ENCODE measurements around the gene ASTN2. TPM values are rescaled to one million over a fixed set of nuclear protein-coding genes. Genes with fewer than 3 reads are reported as not detected.

Gene ASTN2
- polyA plus RNA-seq, 1 donor from 2014 or later = 6.8 TPM

DNA sequence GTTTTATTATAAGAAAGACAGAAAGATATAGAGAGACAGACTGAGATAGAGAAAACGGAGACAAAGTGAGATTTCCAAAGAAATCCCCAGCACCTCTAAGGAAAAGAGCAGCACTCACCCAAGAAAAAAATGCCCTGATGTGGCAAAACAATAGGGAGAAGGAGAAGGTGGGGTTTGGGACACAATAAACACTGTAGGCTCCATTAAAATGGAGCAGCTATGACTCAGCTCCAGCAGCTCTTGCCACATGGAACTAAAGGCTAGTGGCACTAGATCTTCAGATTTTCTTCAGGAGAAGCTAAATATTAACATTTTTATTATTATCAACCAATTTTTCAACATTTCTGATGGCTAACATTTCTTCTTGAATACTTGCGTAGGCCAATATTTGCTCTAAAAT lies 406.0 kb downstream of the ASTN2 start:
- TF ChIP-seq, protein P1, sequence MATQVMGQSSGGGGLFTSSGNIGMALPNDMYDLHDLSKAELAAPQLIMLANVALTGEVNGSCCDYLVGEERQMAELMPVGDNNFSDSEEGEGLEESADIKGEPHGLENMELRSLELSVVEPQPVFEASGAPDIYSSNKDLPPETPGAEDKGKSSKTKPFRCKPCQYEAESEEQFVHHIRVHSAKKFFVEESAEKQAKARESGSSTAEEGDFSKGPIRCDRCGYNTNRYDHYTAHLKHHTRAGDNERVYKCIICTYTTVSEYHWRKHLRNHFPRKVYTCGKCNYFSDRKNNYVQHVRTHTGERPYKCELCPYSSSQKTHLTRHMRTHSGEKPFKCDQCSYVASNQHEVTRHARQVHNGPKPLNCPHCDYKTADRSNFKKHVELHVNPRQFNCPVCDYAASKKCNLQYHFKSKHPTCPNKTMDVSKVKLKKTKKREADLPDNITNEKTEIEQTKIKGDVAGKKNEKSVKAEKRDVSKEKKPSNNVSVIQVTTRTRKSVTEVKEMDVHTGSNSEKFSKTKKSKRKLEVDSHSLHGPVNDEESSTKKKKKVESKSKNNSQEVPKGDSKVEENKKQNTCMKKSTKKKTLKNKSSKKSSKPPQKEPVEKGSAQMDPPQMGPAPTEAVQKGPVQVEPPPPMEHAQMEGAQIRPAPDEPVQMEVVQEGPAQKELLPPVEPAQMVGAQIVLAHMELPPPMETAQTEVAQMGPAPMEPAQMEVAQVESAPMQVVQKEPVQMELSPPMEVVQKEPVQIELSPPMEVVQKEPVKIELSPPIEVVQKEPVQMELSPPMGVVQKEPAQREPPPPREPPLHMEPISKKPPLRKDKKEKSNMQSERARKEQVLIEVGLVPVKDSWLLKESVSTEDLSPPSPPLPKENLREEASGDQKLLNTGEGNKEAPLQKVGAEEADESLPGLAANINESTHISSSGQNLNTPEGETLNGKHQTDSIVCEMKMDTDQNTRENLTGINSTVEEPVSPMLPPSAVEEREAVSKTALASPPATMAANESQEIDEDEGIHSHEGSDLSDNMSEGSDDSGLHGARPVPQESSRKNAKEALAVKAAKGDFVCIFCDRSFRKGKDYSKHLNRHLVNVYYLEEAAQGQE (IDR thresholded peaks at IDR 0.05; ENCODE audit: borderline replicate concordance) = no peak
- TF ChIP-seq TAF1 (IDR thresholded peaks at IDR 0.05; ENCODE audit: low read depth) (no peak), SMC3 (conservative IDR thresholded peaks at IDR 0.05; ENCODE audit: poor library complexity) (no peak), EZH2 (IDR thresholded peaks at IDR 0.05; ENCODE audit: borderline replicate concordance, insufficient read depth, low read length, poor library complexity, severe bottlenecking) (no peak), RAD21 (conservative IDR thresholded peaks at IDR 0.05) (no peak), EP300 (conservative IDR thresholded peaks at IDR 0.05; ENCODE audit: poor library complexity, severe bottlenecking) (no peak)
- Histone ChIP-seq H4K20me1 (ENCODE audit: insufficient read depth) (no peaks in the 10 kb centered on the region), H3K9me2 (ENCODE audit: insufficient read depth, low read length) (no peaks in the 10 kb centered on the region), H3K79me2 (replicated peaks; ENCODE audit: insufficient read depth, low read length) (no peaks in the 10 kb centered on the region), H3K27ac (ENCODE audit: low read length) (no peak overlapping the region), H3K4me2 (ENCODE audit: low read length) (no peak overlapping the region), H3F3A (ENCODE audit: insufficient read depth, low read length, poor library complexity, severe bottlenecking) (no peaks in the 10 kb centered on the region), H3K9me3 (ENCODE audit: low read length) (no peaks in the 10 kb centered on the region), H2AFZ (ENCODE audit: low read depth, low read length) (no peak overlapping the region), H3K4me3 (ENCODE audit: low read length) (no peak overlapping the region), H3K27me3 (ENCODE audit: insufficient read depth, low read depth, low read length) (no peaks in the 10 kb centered on the region), H3K36me3 (ENCODE audit: insufficient read depth, low read length) (no peaks in the 10 kb centered on the region), H3K9ac (ENCODE audit: low read length) (no peak overlapping the region)

DNA sequence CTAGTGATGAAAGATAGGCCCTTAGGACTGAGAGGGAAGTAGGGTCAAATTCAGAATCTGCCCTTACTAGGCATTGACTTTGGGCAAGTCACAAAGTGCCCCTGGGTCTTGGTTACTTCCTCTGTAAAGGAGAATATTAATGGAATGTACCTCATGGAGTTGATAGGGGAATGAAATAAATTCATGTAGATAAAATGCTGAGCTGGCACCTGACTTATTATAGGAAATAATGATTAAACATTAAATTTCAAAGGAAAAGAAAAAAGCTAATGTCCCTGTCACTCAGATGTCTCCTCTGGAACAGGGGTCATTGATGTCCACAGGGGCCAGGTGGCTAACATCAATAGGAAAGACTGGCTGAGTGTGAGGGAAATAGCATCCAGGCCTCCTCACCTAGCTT lies 406.4 kb downstream of the ASTN2 start:
- no peak overlapping the region for H3K9ac ChIP-seq (ENCODE audit: low read length)
- H3K79me2 ChIP-seq (replicated peaks; ENCODE audit: insufficient read depth, low read length) = no peaks in the 10 kb centered on the region
- H3K4me2 ChIP-seq (ENCODE audit: low read length) = no peak overlapping the region
- no peak overlapping the region for H2AFZ ChIP-seq (ENCODE audit: low read depth, low read length)
- no peak overlapping the region for H3K4me3 ChIP-seq (ENCODE audit: low read length)
- no peaks in the 10 kb centered on the region for H3K9me2 ChIP-seq (ENCODE audit: insufficient read depth, low read length)
- no peaks in the 10 kb centered on the region for H4K20me1 ChIP-seq (ENCODE audit: insufficient read depth)
- TF ChIP-seq SMC3 (conservative IDR thresholded peaks at IDR 0.05; ENCODE audit: poor library complexity) (no peak), EP300 (conservative IDR thresholded peaks at IDR 0.05; ENCODE audit: poor library complexity, severe bottlenecking) (no peak), TAF1 (IDR thresholded peaks at IDR 0.05; ENCODE audit: low read depth) (no peak), POLR2AphosphoS5 (IDR thresholded peaks at IDR 0.05) (no peak), EZH2 (IDR thresholded peaks at IDR 0.05; ENCODE audit: borderline replicate concordance, insufficient read depth, low read length, poor library complexity, severe bottlenecking) (no peak), MXI1 (conservative IDR thresholded peaks at IDR 0.05; ENCODE audit: poor library complexity, severe bottlenecking) (no peak), RAD21 (conservative IDR thresholded peaks at IDR 0.05) (no peak)
- TF ChIP-seq, protein P1 (IDR thresholded peaks at IDR 0.05; ENCODE audit: borderline replicate concordance) = no peak
- TF ChIP-seq, protein P2, sequence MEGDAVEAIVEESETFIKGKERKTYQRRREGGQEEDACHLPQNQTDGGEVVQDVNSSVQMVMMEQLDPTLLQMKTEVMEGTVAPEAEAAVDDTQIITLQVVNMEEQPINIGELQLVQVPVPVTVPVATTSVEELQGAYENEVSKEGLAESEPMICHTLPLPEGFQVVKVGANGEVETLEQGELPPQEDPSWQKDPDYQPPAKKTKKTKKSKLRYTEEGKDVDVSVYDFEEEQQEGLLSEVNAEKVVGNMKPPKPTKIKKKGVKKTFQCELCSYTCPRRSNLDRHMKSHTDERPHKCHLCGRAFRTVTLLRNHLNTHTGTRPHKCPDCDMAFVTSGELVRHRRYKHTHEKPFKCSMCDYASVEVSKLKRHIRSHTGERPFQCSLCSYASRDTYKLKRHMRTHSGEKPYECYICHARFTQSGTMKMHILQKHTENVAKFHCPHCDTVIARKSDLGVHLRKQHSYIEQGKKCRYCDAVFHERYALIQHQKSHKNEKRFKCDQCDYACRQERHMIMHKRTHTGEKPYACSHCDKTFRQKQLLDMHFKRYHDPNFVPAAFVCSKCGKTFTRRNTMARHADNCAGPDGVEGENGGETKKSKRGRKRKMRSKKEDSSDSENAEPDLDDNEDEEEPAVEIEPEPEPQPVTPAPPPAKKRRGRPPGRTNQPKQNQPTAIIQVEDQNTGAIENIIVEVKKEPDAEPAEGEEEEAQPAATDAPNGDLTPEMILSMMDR (IDR thresholded peaks at IDR 0.05; ENCODE audit: poor library complexity, severe bottlenecking) = no peak
- H3K27me3 ChIP-seq (ENCODE audit: insufficient read depth, low read depth, low read length) = no peaks in the 10 kb centered on the region
- H3K27ac ChIP-seq (ENCODE audit: low read length) = no peak overlapping the region
- no peaks in the 10 kb centered on the region for H3K9me3 ChIP-seq (ENCODE audit: low read length)
- no peaks in the 10 kb centered on the region for H3F3A ChIP-seq (ENCODE audit: insufficient read depth, low read length, poor library complexity, severe bottlenecking)
- H3K36me3 ChIP-seq (ENCODE audit: insufficient read depth, low read length) = no peaks in the 10 kb centered on the region
